K562 (cell line): ENCODE data around the gene HSPH1. TPM values are rescaled to one million over a fixed set of nuclear protein-coding genes. Genes with fewer than 3 reads are reported as not detected.

Experiments used
- PYGO2 ChIP-seq: fragments of 450-650 bp; IDR thresholded peaks from 2 replicates; pipeline ENCODE4 v1.6.1; 2016; ENCODE audit warnings: mild to moderate bottlenecking, missing genetic modification characterization, moderate library complexity, missing compliant biosample characterization
- ZNF384 ChIP-seq: IDR thresholded peaks from 2 replicates; pipeline ENCODE4 v1.6.1; 2012; ENCODE audit warnings: low read depth, low read length, improper control_type of control experiment
- polyA plus RNA-seq, 8 experiments: library from polyadenylated mRNA; depleted of rRNA in 4 of 8; stranded (reverse) in 5 of 8; unstranded in 3 of 8; fragments of >200 nt; fragmentation: Nextera tagmentation in 2 of 8; fragmentation: Illumina TruSeq in 1 of 8; extraction: Ambion mirVana in 2 of 8; extraction: Trizol in 1 of 8; gene quantifications; 2 replicates each; pipeline versions ENCODE4 v1.2.1 to v1.2.3, GENCODE V29; 2011 to 2014; ENCODE audit warnings: inconsistent platforms in 1 of 8, missing spikeins in 1 of 8
- total RNA-seq, 7 experiments: library from RNA; depleted of rRNA in 6 of 7; stranded (reverse); fragments of >200 nt in 6 of 7; fragmentation: Illumina TruSeq in 2 of 7; extraction: Trizol in 2 of 7; gene quantifications; 2 replicates each; pipeline versions ENCODE4 v1.2.1 to v1.2.3, GENCODE V29; 2011 to 2021; ENCODE audit warnings: low replicate concordance in 1 of 7
- TF ChIP-seq, protein P1 (sequence below): fragments of 450-650 bp; IDR thresholded peaks from 2 replicates; pipeline ENCODE4 v1.6.1; 2016; ENCODE audit warnings: mild to moderate bottlenecking, moderate library complexity
- TF ChIP-seq, protein P2 (sequence below), 2 experiments: fragments of 250-450 bp in 1 of 2; fragments of 450-650 bp in 1 of 2; sonication (Bioruptor Pico) in 1 of 2; IDR thresholded peaks; 2 replicates each; pipeline versions ENCODE4 v1.6.1 to v1.8.0; 2016 to 2021; ENCODE audit warnings: mild to moderate bottlenecking in 2 of 2, moderate library complexity in 2 of 2, missing compliant biosample characterization in 1 of 2, missing genetic modification characterization in 1 of 2

The HSPH1 gene
- total and polyA plus RNA-seq, 9 of the 15 experiments (the other 6 are each of a cell fraction or from before 2014, with no cell fraction given) = 34.6 to 104 (median 64.7) TPM

DNA sequence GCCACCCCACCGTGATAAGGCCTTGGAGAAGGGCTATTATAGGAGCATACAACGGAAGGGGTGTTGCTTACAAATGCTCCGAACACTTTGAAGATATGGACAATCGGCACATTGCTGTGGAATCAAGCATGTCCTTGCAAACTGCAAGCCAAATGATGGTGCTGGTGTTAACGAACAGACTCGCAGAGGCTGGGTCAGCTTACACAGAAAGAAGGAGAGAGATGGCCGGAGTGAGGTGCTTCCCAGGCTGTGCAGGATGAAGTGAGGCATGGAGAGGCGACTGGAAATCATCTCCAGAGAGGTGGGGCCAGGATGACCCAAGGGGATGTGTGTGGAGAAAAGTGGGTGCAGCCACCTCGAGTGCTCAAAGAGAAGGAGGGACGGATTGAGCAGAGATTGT lies 42.2 kb downstream of the HSPH1 start (continued):
- TF ChIP-seq, protein P1, sequence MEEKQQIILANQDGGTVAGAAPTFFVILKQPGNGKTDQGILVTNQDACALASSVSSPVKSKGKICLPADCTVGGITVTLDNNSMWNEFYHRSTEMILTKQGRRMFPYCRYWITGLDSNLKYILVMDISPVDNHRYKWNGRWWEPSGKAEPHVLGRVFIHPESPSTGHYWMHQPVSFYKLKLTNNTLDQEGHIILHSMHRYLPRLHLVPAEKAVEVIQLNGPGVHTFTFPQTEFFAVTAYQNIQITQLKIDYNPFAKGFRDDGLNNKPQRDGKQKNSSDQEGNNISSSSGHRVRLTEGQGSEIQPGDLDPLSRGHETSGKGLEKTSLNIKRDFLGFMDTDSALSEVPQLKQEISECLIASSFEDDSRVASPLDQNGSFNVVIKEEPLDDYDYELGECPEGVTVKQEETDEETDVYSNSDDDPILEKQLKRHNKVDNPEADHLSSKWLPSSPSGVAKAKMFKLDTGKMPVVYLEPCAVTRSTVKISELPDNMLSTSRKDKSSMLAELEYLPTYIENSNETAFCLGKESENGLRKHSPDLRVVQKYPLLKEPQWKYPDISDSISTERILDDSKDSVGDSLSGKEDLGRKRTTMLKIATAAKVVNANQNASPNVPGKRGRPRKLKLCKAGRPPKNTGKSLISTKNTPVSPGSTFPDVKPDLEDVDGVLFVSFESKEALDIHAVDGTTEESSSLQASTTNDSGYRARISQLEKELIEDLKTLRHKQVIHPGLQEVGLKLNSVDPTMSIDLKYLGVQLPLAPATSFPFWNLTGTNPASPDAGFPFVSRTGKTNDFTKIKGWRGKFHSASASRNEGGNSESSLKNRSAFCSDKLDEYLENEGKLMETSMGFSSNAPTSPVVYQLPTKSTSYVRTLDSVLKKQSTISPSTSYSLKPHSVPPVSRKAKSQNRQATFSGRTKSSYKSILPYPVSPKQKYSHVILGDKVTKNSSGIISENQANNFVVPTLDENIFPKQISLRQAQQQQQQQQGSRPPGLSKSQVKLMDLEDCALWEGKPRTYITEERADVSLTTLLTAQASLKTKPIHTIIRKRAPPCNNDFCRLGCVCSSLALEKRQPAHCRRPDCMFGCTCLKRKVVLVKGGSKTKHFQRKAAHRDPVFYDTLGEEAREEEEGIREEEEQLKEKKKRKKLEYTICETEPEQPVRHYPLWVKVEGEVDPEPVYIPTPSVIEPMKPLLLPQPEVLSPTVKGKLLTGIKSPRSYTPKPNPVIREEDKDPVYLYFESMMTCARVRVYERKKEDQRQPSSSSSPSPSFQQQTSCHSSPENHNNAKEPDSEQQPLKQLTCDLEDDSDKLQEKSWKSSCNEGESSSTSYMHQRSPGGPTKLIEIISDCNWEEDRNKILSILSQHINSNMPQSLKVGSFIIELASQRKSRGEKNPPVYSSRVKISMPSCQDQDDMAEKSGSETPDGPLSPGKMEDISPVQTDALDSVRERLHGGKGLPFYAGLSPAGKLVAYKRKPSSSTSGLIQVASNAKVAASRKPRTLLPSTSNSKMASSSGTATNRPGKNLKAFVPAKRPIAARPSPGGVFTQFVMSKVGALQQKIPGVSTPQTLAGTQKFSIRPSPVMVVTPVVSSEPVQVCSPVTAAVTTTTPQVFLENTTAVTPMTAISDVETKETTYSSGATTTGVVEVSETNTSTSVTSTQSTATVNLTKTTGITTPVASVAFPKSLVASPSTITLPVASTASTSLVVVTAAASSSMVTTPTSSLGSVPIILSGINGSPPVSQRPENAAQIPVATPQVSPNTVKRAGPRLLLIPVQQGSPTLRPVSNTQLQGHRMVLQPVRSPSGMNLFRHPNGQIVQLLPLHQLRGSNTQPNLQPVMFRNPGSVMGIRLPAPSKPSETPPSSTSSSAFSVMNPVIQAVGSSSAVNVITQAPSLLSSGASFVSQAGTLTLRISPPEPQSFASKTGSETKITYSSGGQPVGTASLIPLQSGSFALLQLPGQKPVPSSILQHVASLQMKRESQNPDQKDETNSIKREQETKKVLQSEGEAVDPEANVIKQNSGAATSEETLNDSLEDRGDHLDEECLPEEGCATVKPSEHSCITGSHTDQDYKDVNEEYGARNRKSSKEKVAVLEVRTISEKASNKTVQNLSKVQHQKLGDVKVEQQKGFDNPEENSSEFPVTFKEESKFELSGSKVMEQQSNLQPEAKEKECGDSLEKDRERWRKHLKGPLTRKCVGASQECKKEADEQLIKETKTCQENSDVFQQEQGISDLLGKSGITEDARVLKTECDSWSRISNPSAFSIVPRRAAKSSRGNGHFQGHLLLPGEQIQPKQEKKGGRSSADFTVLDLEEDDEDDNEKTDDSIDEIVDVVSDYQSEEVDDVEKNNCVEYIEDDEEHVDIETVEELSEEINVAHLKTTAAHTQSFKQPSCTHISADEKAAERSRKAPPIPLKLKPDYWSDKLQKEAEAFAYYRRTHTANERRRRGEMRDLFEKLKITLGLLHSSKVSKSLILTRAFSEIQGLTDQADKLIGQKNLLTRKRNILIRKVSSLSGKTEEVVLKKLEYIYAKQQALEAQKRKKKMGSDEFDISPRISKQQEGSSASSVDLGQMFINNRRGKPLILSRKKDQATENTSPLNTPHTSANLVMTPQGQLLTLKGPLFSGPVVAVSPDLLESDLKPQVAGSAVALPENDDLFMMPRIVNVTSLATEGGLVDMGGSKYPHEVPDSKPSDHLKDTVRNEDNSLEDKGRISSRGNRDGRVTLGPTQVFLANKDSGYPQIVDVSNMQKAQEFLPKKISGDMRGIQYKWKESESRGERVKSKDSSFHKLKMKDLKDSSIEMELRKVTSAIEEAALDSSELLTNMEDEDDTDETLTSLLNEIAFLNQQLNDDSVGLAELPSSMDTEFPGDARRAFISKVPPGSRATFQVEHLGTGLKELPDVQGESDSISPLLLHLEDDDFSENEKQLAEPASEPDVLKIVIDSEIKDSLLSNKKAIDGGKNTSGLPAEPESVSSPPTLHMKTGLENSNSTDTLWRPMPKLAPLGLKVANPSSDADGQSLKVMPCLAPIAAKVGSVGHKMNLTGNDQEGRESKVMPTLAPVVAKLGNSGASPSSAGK = no peak
- no peak for TF ChIP-seq ZNF384
- no peak for TF ChIP-seq PYGO2 (tag)
- TF ChIP-seq, protein P2, sequence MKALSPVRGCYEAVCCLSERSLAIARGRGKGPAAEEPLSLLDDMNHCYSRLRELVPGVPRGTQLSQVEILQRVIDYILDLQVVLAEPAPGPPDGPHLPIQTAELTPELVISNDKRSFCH (CRISPR knock-in tag; IDR thresholded peaks at IDR 0.05) = no peak
- TF ChIP-seq, protein P2 (tag; IDR thresholded peaks at IDR 0.05) = no peak
